A549 (cell line): ENCODE data around the gene RAX2. TPM values are rescaled to one million over a fixed set of nuclear protein-coding genes. Genes with fewer than 3 reads are reported as not detected.

Experiments
- ATAC-seq, 2 experiments: fragments of 200-7000 bp in 1 of 2; fragments of >200 bp in 1 of 2; cut with Nextera tagmentation in 1 of 2; cut with Tn5 transposase in 1 of 2; 3 replicates each; pipeline versions ENCODE4 v1.8.0 to v1.9.1; 2018 to 2020; ENCODE audit warnings: mild to moderate bottlenecking in 1 of 2, moderate library complexity in 1 of 2
- CTCF ChIA-PET: fragments of 300-600 bp; sonication (Branson Sonifier 250); formaldehyde crosslinking; extraction: SDS; loops from one replicate; lab custom pipeline; 2021; ENCODE audit warnings: antibody characterized with exemption, inconsistent platforms; lab: Yijun Ruan, JAX
- POLR2A ChIA-PET: fragments of 350-600 bp; formaldehyde crosslinking; extraction: SDS; loops from one replicate; lab custom pipeline; 2021; ENCODE audit warnings: antibody characterized with exemption, inconsistent platforms; lab: Yijun Ruan, JAX
- DNase-seq, 2 experiments: peaks; one replicate each; pipeline versions ENCODE4 v3.0.0 to v3.0.0-alpha.2; 2011 to 2016; ENCODE audit warnings: low read depth in 1 of 2, low spot score in 1 of 2
- FAIRE-seq: peaks from 2 replicates; lab custom pipeline; 2011; peaks lifted over from hg19 to GRCh38; lab: Jason Lieb, UNC
- H3K27ac ChIP-seq, 2 experiments: fragments of >200 bp; sonication (Bioruptor Twin); formaldehyde crosslinking; 3 replicates each; pipeline ENCODE4 v1.5.1; 2016 to 2017
- H3K4me1 ChIP-seq: fragments of >200 bp; sonication (Bioruptor Twin); formaldehyde crosslinking; 3 replicates; pipeline ENCODE4 v1.6.1; 2016
- H3K4me2 ChIP-seq: fragments of >200 bp; sonication (Bioruptor Twin); formaldehyde crosslinking; 3 replicates; pipeline ENCODE4 v1.6.1; 2016
- H3K4me3 ChIP-seq: fragments of >200 bp; sonication (Bioruptor Twin); formaldehyde crosslinking; 3 replicates; pipeline ENCODE4 v1.5.1; 2016
- H3K9me3 ChIP-seq: fragments of >200 bp; sonication (Bioruptor Twin); formaldehyde crosslinking; 3 replicates; pipeline ENCODE4 v1.6.1; 2016
- BHLHE40 ChIP-seq: IDR thresholded peaks from 2 replicates; pipeline ENCODE4 v1.6.1; 2012; ENCODE audit warnings: low read depth, low read length, inconsistent platforms
- CEBPB ChIP-seq, 2 experiments: fragments of >200 bp in 1 of 2; sonication (Bioruptor Twin) in 1 of 2; formaldehyde crosslinking in 1 of 2; IDR thresholded peaks; 2 replicates each; pipeline ENCODE4 v1.6.1; 2012 to 2016
- CHD2 ChIP-seq: fragments of 150-350 bp; IDR thresholded peaks from 2 replicates; pipeline ENCODE4 v1.6.1; 2014; ENCODE audit warnings: low read length; ENCODE audit not compliant: partially characterized antibody
- EHF ChIP-seq: fragments of 250-450 bp; sonication (Bioruptor Pico); IDR thresholded peaks from 2 replicates; pipeline ENCODE4 v1.5.0; 2020; ENCODE audit warnings: mild to moderate bottlenecking
- FOSB ChIP-seq: fragments of 250-450 bp; sonication (Bioruptor Pico); IDR thresholded peaks from 2 replicates; pipeline ENCODE4 v1.5.0; 2020; ENCODE audit warnings: mild to moderate bottlenecking, moderate library complexity
- GATA3 ChIP-seq: IDR thresholded peaks from 2 replicates; pipeline ENCODE4 v1.6.1; 2012; ENCODE audit warnings: borderline replicate concordance
- HDAC2 ChIP-seq: fragments of 200-600 bp; sonication (generic); IDR thresholded peaks from 2 replicates; pipeline ENCODE4 v1.6.1; 2016
- HMGXB4 ChIP-seq: fragments of 250-450 bp; sonication (Bioruptor Pico); IDR thresholded peaks from 2 replicates; pipeline ENCODE4 v1.5.0; 2021; ENCODE audit warnings: mild to moderate bottlenecking, moderate library complexity, borderline replicate concordance
- HOXA7 ChIP-seq: fragments of 250-450 bp; sonication (Bioruptor Pico); IDR thresholded peaks from 2 replicates; pipeline ENCODE4 v1.5.0; 2020; ENCODE audit warnings: mild to moderate bottlenecking, moderate library complexity
- JUNB ChIP-seq: fragments of >200 bp; sonication (Bioruptor Twin); formaldehyde crosslinking; IDR thresholded peaks from 2 replicates; pipeline ENCODE4 v1.6.1; 2016
- KDM1A ChIP-seq: fragments of 200-600 bp; sonication (generic); IDR thresholded peaks from 2 replicates; pipeline ENCODE4 v1.6.1; 2016; ENCODE audit warnings: low read depth, mild to moderate bottlenecking
- MAX ChIP-seq: IDR thresholded peaks from 2 replicates; pipeline ENCODE4 v1.6.1; 2012
- MYC ChIP-seq: IDR thresholded peaks from 2 replicates; pipeline ENCODE4 v1.6.1; 2012; ENCODE audit warnings: mild to moderate bottlenecking, inconsistent platforms, low read length, improper control_type of control experiment, borderline replicate concordance
- POLR2AphosphoS2 ChIP-seq: conservative IDR thresholded peaks from 2 replicates; pipeline ENCODE4 v1.6.1; 2012; ENCODE audit warnings: low read length, improper control_type of control experiment, inconsistent platforms
- RAD21 ChIP-seq, 2 experiments: fragments of >200 bp in 1 of 2; sonication (Bioruptor Twin) in 1 of 2; formaldehyde crosslinking in 1 of 2; IDR thresholded peaks in 1 of 2; conservative IDR thresholded peaks in 1 of 2; 2 replicates in 1 of 2; 3 replicates in 1 of 2; pipeline ENCODE4 v1.6.1; 2012 to 2018; ENCODE audit warnings: inconsistent platforms in 1 of 2
- RFX5 ChIP-seq: fragments of 450-650 bp; IDR thresholded peaks from 2 replicates; pipeline ENCODE4 v1.7.1; 2014; ENCODE audit warnings: antibody characterized with exemption, mild to moderate bottlenecking, moderate library complexity
- SMC3 ChIP-seq: fragments of >200 bp; sonication (Bioruptor Twin); formaldehyde crosslinking; IDR thresholded peaks from 3 replicates; pipeline ENCODE4 v1.6.1; 2018; ENCODE audit warnings: inconsistent platforms
- SREBF2 ChIP-seq: fragments of 450-650 bp; IDR thresholded peaks from 2 replicates; pipeline ENCODE4 v1.6.1; 2014; ENCODE audit warnings: mild to moderate bottlenecking, moderate library complexity
- TP53 ChIP-seq: fragments of 250-450 bp; sonication (Bioruptor Pico); IDR thresholded peaks from 2 replicates; pipeline ENCODE4 v1.5.0; 2021; ENCODE audit warnings: mild to moderate bottlenecking, moderate library complexity
- WGBS: methylation state at CpG from one replicate; pipeline ENCODE4 v1.1.6; 2017; ENCODE audit errors: missing lambda C conversion rate; 5-methylcytosine and 5-hydroxymethylcytosine counted together
- polyA plus RNA-seq, 4 experiments: library from polyadenylated mRNA; depleted of rRNA in 3 of 4; stranded (reverse); fragments of >200 nt; fragmentation: RNase III in 1 of 4; extraction: RNeasy Plus Mini Kit Qiagen cat#74134 plus additional on column Dnase treatment in 1 of 4; gene quantifications; 2 replicates in 3 of 4; 3 replicates in 1 of 4; pipeline ENCODE4 v1.2.3, GENCODE V29; 2011 to 2017

RAX2 gene
- polyA plus RNA-seq, 2 of the 4 experiments (the other 2 are of a cell fraction): not detected

DNA sequence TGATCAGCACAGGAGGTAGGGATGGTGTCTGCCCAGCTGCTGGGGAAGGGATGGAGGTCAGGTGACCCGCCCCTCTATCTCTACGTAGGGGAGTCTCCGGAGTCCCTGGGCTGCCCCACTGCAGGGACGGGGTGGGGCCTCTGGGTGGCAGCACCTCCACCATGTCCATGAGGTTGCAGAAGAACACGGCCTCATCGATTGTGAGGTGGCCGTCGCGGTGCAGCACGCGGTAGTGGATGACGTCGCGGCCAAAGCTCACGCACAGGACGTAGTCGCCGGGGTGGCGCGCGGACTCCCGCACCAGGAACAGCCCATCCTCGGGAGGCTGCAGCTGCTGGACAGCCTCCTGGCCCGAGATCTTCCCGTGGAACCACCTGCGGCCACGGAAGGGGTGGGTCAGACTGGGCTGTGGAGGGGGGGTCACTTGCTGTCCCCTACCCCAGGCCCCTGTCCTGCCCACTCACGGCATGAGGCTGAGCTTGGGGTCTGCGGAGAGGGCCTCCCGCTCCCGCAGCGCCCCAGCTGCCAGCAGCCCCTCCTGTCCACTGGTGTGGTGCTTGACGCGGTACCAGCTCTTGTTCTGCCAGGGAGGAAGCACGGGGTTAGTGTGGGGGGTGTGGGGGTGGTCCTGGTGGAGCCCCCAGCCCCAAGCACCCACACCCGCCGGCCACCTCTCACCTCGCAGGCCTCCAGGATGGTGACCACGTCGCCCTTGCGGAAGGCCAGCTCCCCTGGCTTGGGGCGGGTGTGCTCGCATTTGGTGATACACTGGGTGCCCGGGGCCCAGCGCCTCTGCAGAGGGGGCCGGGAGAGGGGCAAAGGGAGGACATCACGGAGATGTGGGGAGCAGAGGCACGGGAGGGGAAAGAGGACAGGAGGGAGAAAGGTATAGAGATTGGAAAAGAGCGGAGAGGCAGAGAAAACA lies 11.9 kb upstream of the RAX2 start:
- whole genome bisulfite sequencing: 44% methylated on average over 5 of the region's 49 CpGs
- no peak overlapping the region; the same call in 2 of the 3 replicates for H3K4me2 ChIP-seq
- CTCF ChIA-PET: interaction anchor here (0.6 to 1.3 kb wide), 3 partner anchors 10 to 185 kb away, joined by 3 read pairs; no protein-coding TSS in a partner anchor

DNA sequence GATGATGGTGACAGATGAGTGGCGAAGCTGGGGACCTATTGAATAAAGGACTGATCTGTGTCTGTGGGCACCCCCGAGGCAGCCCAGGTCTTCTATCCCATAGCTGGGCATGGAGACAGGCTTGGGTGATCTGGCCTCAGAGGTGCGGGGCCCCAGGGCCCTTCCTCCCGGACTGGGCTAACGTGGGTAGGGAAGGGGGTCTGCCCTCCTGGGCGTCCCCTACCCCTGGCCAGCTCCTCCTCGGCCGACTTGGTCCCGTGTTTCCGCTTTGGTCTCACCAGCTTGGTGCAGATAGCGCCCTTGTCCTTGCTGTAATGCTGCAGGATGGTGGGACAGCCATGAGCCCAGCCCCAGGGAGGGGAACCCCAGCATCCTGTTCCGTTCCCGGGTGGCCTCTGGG lies 10.9 kb upstream of the RAX2 start:
- TF ChIP-seq HDAC2 (no peak), RAD21 (conservative IDR thresholded peaks at IDR 0.05 in 1 of 2, IDR thresholded peaks at IDR 0.05 in 1 of 2) (no peak), CHD2 (no peak), SREBF2 (no peak), FOSB (no peak), EHF (CRISPR knock-in tag) (no peak), HOXA7 (CRISPR knock-in tag) (no peak), POLR2AphosphoS2 (no peak), JUNB (no peak), CEBPB (IDR thresholded peaks at IDR 0.05) (no peak), RFX5 (no peak)
- ATAC-seq (no peak), FAIRE-seq (no peak), DNase-seq (no peak)
- ChIA-PET CTCF (interaction anchor here (1.3 kb wide), 1 partner anchor 9 kb away, joined by 3 read pairs; no protein-coding TSS in a partner anchor), POLR2A (no interaction called here)
- H3K4me3 ChIP-seq: no peak overlapping the region
- no peak overlapping the region for H3K27ac ChIP-seq
- no peak overlapping the region for H3K4me2 ChIP-seq
- WGBS: 65% methylated on average over 5 of the region's 13 CpGs
- peaks cover 9% of the 10 kb centered on the region; the same call in 1 of the 3 replicates for H3K4me1 ChIP-seq
- peaks cover 19% of the 10 kb centered on the region for H3K9me3 ChIP-seq

More for the DNA sequence above, 11.9 kb upstream of the RAX2 start:
- peak; percentile 33 to 58; a peak in 3 of 6 replicates for ATAC-seq
- peak in 1 of 2 experiments; percentile 39 for DNase-seq
- TF ChIP-seq MYC (no peak), MAX (0 out of 2 replicates have a peak, but pooled peaks have one; percentile 24)
- H3K4me1 ChIP-seq: peaks cover 9% of the 10 kb centered on the region; the same call in 1 of the 3 replicates
- POLR2A ChIA-PET: no interaction called here
- no peak overlapping the region for H3K4me3 ChIP-seq
- no peak for FAIRE-seq
- H3K27ac ChIP-seq: no peak overlapping the region
- H3K9me3 ChIP-seq: peaks cover 19% of the 10 kb centered on the region

DNA sequence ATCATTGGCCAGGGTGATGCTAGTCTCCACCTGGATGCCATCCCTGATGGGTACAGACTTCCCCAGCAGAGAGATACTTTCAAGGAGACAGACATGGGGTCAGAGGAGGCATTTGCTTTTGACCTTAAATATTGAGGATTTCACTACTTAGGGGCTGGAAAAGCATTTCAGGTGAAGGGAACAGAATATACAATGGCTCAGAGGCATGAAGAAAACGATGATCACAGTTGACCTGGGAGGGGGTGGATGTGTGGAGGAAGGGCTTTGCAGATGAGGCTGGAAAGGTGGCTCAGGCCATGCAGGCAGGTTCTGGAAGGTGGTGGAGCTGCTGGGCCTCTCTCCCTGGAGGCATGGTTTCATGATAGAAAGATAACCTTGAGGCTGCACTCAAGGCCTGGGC lies 10.3 kb upstream of the RAX2 start:
- no peak overlapping the region for H3K4me2 ChIP-seq
- H3K4me1 ChIP-seq: peaks cover 9% of the 10 kb centered on the region; the same call in 1 of the 3 replicates
- 85% methylated on average over 1 of the region's 1 CpG for WGBS
- FAIRE-seq (no peak), DNase-seq (no peak), ATAC-seq (no peak)
- CTCF ChIA-PET: interaction anchor here (0.6 kb wide), 1 partner anchor 206 kb away, joined by 4 read pairs; no protein-coding TSS in a partner anchor
- POLR2A ChIA-PET: no interaction called here
- H3K9me3 ChIP-seq: peaks cover 19% of the 10 kb centered on the region
- no peak overlapping the region for H3K4me3 ChIP-seq
- H3K27ac ChIP-seq: no peak overlapping the region
- peak; percentile 79; the same call in 1 of the 2 replicates for TF ChIP-seq KDM1A
- TF ChIP-seq HMGXB4 (CRISPR knock-in tag): no peak
- TF ChIP-seq GATA3: no peak
- TF ChIP-seq BHLHE40: no peak
- TF ChIP-seq HDAC2: 0 out of 2 replicates have a peak, but pooled peaks have one; percentile 51
- no peak for TF ChIP-seq CHD2
- no peak for TF ChIP-seq SMC3
- TF ChIP-seq TP53 (CRISPR knock-in tag): no peak
